GM18951 (cell line): ENCODE measurements around the gene EEF1AKMT1.
"Not testable (repeated sequence)": the region's sequence is repeated elsewhere in the genome, so short reads cannot be mapped to it uniquely, and the experiment has no call there.

Experiments used
- POLR2A ChIP-seq: IDR thresholded peaks from 4 replicates; pipeline ENCODE4 v1.6.1; 2011; ENCODE audit warnings: mild to moderate bottlenecking; ENCODE audit not compliant: insufficient read length, insufficient read depth; ENCODE audit errors: extremely low read depth
- in situ Hi-C: fragments of 300-500 bp; cut with MboI; formaldehyde crosslinking; loops from one replicate; pipeline ENCODE4 v1.12.0; 2022; ENCODE audit warnings: low sequenced_read_pairs, mixed read lengths, inconsistent platforms; ENCODE audit not compliant: unreplicated experiment

EEF1AKMT1 gene

DNA sequence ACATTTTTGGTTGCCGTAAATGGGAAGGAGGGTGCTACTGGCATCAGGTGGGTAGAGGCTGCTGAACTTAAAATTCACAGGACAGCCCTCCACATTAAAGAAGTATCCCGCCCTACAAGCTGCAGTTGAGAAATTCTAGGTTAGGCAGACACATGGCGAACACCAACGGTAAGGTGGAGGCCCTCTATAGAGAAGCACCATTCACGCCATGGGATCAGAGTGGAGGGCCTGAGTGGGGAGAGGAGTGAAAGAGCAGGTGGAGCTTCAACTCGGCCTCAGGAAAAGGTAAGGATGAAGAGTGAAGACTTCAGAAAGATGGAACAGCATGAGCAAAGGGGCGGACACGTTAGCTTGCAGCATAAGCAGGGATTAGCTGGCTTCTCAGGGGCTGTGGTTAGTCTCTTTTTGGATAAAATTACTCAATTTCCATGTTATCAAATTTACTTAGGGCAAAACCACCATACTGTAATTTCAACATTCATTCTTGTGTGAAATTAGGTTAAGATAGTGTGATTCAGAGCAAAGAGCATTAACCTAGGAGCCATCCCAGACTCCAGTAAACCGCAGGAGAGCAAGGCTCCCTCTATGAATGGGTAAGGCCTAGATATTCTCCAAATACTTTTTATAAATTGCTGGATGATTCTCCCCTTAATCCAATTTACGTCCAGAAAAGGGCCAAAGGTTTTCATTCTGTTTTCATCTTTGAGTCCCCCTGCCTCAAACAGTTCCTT, 1.2 kb downstream of the EEF1AKMT1 start:
- in situ Hi-C loops = no loop called here
- no peak for TF ChIP-seq POLR2A

DNA sequence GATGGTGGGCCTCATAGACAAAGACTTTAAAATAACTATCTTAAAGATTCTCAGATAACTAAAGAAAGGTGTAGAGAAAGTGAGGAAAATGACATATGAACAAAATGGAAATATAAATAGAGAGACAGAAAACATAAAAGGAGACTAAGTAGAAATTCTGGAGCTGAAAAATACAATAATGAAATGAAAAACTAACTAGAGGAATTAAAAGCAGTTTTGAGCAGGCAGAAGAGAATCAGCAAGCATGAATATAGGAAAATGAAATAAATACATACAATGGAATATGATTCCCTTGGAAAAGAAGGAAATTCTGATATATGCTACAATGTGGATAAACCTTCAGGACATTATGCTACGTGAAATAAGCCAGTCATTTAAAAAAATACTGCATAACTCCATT, 3.9 kb downstream of the EEF1AKMT1 start:
- in situ Hi-C loops = no loop called here
- no peak for TF ChIP-seq POLR2A

DNA sequence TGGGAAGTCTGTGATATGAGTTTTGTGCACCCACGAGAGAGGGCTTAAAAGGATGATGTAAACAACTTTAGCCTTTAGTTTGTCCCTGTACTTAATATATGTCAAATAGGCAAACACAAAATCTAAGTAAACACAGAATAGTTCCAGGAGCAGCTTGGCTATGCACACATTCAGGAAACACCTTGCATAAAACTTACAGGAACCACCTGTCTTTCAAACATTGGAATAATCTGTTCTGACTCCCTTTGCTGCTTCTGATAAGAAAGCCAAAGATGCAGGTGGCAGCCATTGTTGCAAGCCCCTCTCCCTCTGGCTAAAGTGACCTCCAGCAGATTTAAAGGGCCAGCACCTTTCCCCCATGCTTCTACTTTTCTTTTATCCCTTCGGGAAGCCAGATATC, 4.7 kb downstream of the EEF1AKMT1 start:
- in situ Hi-C loops = no loop called here
- no peak for TF ChIP-seq POLR2A

DNA sequence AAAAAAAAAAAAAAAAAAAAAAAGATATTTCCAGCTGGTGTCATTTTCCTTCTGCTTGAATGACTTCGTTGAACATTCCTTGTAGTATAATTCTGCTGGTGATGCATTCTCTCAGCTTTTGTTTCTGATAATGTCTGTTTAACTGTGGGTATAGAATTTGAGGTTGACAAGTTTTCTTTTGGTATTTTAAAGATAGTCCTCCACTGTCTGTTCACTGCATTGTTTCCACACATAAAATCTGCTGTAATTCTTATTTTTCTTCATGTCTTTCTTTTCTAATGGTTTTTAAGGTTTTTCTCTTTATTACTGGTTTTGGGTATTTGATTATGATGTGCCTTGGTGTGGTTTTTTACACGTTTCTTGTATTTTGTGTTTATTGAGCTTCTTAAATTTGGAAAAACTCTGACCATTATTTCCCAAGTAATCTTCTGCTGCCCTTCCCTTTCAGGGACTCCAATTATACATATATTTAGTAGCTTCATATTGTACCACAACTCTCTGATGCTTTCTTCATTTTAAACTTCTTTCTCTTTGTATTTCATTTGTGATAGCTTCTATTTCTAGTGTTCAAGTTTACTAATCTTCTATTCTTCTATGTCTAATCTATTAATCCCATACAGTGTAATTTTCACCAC, 6.3 kb downstream of the EEF1AKMT1 start:
- in situ Hi-C loops = no loop called here
- no peak for TF ChIP-seq POLR2A

DNA sequence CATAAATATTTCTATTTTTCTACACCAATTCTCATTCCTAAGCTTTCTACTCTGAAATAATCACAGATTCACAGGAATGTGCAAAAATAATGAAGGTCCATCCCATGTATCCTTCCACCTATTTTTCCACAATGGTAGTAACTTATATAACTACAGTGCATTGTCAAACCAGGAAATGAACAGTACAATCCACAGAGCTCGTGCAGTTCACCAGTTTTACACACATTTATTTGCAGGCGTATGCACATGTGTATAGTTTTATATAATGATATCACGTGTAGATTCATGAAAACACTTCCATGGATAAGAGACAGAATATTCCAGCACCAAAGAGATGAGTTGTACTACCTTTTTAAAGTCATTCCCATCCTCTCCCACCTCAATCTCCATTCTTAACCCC, 12.9 kb downstream of the EEF1AKMT1 start:
- TF ChIP-seq POLR2A = no peak
- in situ Hi-C loops = no loop called here

DNA sequence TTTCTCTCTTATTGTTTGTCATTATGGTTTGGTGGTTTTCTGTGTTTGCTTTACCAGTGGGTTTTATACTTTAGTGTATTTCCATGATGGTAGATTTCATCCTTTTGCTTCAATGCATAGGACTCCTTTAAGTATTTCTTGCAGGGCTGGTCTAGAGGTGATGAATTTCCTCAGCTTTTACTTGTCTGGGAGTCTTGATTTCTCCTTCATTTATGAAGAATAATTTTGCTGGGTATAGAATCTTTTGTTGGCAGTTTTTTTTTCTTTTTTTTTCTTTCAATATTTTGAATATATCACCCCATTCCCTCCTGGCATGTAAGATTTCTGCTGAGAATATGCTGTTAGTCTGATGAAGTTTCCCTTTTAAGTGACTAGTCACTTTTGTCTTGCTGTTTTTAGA, 19.8 kb downstream of the EEF1AKMT1 start:
- TF ChIP-seq POLR2A = no peak
- in situ Hi-C loops = no loop called here

DNA sequence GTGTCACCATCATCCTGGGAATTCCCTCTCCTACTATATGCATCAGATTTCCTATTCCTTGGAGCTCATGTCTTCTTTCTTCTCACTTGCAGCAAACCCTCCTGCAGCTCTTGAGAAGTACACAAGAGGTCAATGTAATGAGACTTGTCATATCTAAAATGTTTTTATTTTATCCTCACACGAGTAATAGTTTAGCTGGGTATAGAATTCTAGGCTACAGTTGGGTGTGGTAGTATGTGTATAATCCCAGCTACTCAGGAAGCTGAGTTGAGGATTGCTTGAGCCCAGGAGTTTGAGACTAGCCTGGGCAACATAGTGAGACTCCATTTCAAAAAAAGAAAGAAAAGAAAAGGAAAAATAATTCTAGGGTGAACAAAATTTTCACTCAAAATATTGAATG, 24.4 kb downstream of the EEF1AKMT1 start:
- in situ Hi-C loops = no loop called here
- no peak for TF ChIP-seq POLR2A

DNA sequence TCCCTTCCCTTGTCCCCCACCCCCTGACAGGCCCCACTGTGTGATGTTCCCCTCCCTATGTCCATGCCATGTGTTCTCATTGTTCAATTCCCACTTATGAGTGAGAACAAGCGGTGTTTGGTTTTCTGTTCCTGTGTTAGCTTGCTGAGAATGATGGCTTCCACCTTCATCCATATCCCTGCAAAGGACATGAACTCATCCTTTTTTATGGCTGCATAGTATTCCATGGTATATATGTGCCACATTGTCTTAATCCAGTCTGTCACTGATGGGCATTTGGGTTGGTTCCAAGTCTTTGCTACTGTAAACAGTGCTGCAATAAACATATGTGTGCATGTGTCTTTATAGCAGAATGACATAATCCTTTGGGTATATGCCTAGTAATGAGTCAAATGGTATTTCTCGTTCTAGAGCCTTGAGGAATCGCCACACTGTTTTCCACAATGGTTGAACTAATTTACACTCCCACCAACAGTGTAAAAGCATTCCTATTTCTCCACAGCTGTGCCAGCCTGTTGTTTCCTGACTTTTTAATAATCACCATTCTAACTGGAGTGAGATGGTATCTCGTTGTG, 29.8 kb downstream of the EEF1AKMT1 start:
- in situ Hi-C loops = not testable (repeated sequence)

DNA sequence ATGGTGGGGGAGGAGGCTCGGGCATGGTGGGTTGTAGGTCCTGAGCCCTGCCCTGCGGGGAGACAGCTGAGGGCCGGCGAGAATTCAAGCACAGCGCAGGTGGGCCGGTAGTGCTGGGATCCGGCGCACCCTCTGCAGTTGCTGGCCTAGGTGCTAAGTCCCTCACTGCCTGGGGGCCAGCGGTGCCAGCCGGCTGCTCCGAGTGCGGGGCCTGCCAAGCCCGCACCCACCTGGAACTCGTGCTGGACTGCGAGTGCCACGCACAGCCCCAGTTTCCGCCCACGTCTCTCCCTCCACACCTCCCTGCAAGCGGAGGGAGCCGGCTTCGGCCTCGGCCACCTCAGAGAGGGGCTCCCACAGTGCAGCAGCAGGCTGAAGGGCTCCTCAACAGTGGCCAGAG, 33.7 kb downstream of the EEF1AKMT1 start:
- TF ChIP-seq POLR2A = no peak
- in situ Hi-C loops = no loop called here

DNA sequence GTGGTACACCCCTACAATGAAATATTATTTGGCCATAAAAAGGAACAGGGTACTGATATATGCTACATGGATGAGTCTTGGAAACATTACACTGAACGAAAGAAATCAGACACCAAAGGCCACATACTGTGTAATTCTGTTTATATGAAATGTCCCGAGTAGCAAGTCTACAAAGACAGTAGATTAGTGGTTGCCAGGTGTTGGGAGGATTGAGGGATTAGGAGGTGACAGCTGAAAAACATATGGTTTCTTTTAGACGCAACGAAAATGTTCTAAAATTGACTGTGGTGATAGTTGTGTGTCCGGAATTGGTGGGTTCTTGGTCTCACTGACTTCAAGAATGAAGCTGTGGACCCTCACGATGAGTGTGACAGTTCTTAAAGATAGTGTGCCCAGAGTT, 35.1 kb downstream of the EEF1AKMT1 start:
- TF ChIP-seq POLR2A = no peak
- in situ Hi-C loops = no loop called here

DNA sequence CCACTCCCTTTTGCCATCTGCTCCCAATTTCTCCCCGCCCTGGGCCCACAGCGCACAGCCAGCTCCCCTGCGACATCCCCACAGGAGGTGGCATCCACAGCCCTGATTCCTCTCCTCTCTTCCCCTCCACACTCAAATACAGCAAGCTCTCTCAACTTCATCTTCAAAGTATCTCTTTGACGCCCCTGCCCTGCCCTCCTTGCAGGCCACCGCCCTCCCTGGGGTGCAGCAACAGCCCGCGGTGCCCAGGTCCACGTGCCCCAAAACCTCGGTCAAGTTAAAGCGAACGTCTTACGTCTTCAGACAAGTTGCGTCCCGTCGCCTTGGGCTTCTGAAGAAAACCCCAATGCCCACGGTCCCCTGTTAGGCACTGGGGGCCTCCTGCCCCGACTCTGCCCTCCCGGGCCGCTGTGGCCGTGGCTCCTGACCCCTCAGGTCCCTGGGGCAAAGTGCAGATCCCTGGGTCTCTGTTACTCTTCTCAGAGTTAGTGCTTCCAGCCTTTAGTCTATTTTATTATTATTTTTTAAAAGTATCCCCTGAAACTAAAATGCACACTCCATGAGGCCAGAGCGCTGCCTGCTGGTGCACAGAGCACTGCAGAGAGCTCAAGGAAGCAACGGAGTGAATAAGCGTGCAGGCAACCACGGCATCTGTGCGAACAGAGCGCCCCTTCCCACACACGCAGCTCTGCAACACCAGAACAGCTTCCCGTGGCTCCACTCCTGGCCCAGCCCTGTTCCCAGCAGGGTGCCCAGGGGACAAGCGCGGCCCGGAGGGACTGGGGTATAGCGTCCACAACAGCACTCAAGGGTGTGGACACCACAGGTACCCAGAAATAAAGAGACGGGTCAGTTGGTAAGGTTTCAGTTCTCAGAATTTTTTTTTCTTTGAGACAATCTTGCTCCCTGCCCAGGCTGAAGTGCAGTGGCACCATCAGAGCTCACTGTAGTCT, 43.9 kb downstream of the EEF1AKMT1 start:
- TF ChIP-seq POLR2A = no peak
- in situ Hi-C loops = no loop called here

DNA sequence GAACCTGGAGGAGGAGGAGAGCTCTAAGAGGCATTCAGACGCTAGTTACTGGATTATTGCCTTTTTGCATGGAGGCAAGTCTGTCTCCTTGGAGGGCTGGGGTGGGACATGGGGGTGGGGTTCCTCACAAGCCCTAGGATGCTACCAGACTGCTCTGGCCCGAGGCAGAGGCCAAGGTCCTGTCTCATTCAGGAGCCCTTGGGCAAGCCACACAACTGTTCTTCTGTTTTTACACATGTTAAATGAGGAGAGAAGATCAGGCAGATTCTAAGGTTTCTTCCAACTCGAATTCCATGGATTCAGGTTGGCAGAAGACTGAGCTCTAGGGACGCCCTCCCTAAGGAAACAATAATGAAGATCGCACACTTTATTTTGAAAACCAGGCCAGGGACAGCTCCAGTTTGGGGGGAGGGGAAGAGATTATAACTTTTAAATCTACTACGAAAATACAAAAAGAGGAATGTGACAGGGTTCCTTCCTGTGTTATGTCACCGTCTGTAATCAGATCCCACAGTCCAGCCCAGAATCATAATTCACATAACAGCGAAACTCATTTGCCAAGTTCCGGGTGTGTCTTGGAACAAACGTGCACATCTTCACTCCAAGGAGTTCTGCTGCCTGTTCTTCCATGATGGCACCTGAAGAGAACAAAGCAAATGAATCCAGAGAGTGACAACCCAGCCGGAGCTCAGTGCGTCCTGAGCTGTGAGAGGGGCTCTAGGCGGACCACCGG, 45.0 kb downstream of the EEF1AKMT1 start:
- in situ Hi-C loops = no loop called here

DNA sequence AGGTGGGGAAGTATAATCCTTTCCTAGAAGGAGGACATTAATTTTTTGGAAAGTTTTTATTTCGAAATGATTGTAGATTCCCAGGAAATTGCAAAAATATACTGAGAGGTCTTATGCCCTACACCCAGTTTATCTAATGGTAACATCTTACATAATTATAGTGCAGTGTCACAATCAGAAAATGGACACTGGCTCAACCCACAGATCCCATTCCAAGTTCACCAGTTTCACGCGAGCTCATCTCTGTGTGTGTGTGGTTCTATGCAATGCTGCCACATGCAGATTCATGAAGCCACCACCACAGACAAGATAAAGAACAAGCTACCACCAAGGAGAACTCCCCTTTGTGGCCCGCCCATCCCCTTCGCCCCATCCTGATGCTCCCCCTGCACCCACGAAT, 45.9 kb downstream of the EEF1AKMT1 start:
- TF ChIP-seq POLR2A = no peak
- in situ Hi-C loops = no loop called here

More for the DNA sequence above, 45.0 kb downstream of the EEF1AKMT1 start:
- no peak for TF ChIP-seq POLR2A
